ENCODE data around the gene H1-8. TPM values are rescaled to one million over a fixed set of nuclear protein-coding genes. Genes with fewer than 3 reads are reported as not detected.

Gene H1-8
- total and polyA plus RNA-seq, 2 experiments from 2014 or later: not detected

- no peaks in the 10 kb centered on the region for H3K9me3 ChIP-seq (ENCODE audit: low read depth)
- H3K4me1 ChIP-seq (ENCODE audit: low read depth): no peaks in the 10 kb centered on the region
- no peak overlapping the region for H3K4me3 ChIP-seq
- no peak for TF ChIP-seq CTCF (IDR thresholded peaks at IDR 0.05; ENCODE audit: low read depth, low read length)
- DNase-seq (ENCODE audit: low read depth in 1 of 2, low spot score in 1 of 2): no peak
- no peak overlapping the region for H3K27ac ChIP-seq
- H3K36me3 ChIP-seq: no peaks in the 10 kb centered on the region
- no peaks in the 10 kb centered on the region for H3K27me3 ChIP-seq
These were observed 35.2 kb downstream of the H1-8 start for GRCh38 chr3:129577925-129578786.

GRCh38 chr3:129579991-129580390 is 37.0 kb downstream of the H1-8 start:
- Histone ChIP-seq H3K36me3 (no peaks in the 10 kb centered on the region), H3K4me1 (ENCODE audit: low read depth) (no peaks in the 10 kb centered on the region), H3K4me3 (no peak overlapping the region), H3K9me3 (ENCODE audit: low read depth) (no peaks in the 10 kb centered on the region), H3K27ac (no peak overlapping the region), H3K27me3 (no peaks in the 10 kb centered on the region)
- TF ChIP-seq CTCF (IDR thresholded peaks at IDR 0.05; ENCODE audit: low read depth, low read length): no peak
- DNase-seq (ENCODE audit: low read depth in 1 of 2, low spot score in 1 of 2): no peak

GRCh38 chr3:129581623-129582022 is 38.6 kb downstream of the H1-8 start:
- no peak for DNase-seq (ENCODE audit: low read depth in 1 of 2, low spot score in 1 of 2)
- no peaks in the 10 kb centered on the region for H3K36me3 ChIP-seq
- no peak overlapping the region for H3K4me3 ChIP-seq
- H3K9me3 ChIP-seq (ENCODE audit: low read depth): no peaks in the 10 kb centered on the region
- TF ChIP-seq CTCF (IDR thresholded peaks at IDR 0.05; ENCODE audit: low read depth, low read length): no peak
- no peaks in the 10 kb centered on the region for H3K4me1 ChIP-seq (ENCODE audit: low read depth)
- no peak overlapping the region for H3K27ac ChIP-seq
- no peaks in the 10 kb centered on the region for H3K27me3 ChIP-seq

GRCh38 chr3:129582799-129583198 is 39.8 kb downstream of the H1-8 start:
- no peak for TF ChIP-seq CTCF (IDR thresholded peaks at IDR 0.05; ENCODE audit: low read depth, low read length)
- Histone ChIP-seq H3K36me3 (no peaks in the 10 kb centered on the region), H3K27me3 (no peaks in the 10 kb centered on the region), H3K4me1 (ENCODE audit: low read depth) (no peaks in the 10 kb centered on the region), H3K4me3 (no peak overlapping the region), H3K27ac (no peak overlapping the region), H3K9me3 (ENCODE audit: low read depth) (no peaks in the 10 kb centered on the region)
- DNase-seq (ENCODE audit: low read depth in 1 of 2, low spot score in 1 of 2): no peak

GRCh38 chr3:129583289-129583688 is 40.3 kb downstream of the H1-8 start:
- H3K9me3 ChIP-seq (ENCODE audit: low read depth): no peaks in the 10 kb centered on the region
- no peak overlapping the region for H3K4me3 ChIP-seq
- no peak overlapping the region for H3K27ac ChIP-seq
- H3K4me1 ChIP-seq (ENCODE audit: low read depth): no peaks in the 10 kb centered on the region
- H3K36me3 ChIP-seq: no peaks in the 10 kb centered on the region
- no peak for DNase-seq (ENCODE audit: low read depth in 1 of 2, low spot score in 1 of 2)
- TF ChIP-seq CTCF (IDR thresholded peaks at IDR 0.05; ENCODE audit: low read depth, low read length): no peak
- no peaks in the 10 kb centered on the region for H3K27me3 ChIP-seq
